ENCODE measurements around the gene XKR7.

Gene XKR7

GRCh38 chr20:31945785-31946184 lies 22.2 kb upstream of the XKR7 start:
- DNase-seq = no peak

DNA sequence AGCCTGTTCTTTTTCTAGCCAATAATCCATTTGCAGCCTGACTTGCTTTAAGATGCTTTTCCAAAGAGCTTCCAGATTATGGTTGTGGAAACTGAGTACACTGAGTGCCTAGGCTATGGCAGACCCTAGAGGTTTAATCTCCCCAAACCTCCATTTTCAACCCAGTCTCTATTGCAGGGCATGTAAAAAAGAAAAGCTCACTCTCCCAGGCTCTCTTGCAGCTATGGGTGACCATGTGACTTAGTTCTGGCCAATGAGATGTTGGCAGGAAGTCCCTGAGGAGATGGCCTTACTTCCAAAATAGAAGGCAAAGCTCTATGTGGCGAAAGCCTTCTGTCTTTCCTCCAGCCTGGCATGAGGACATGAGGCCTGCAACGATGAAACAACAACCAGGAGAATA lies 19.9 kb upstream of the XKR7 start:
- no peak for DNase-seq

- no peak for DNase-seq
Measured at GRCh38 chr20:31949877-31950646, 17.9 kb upstream of the XKR7 start.

DNA sequence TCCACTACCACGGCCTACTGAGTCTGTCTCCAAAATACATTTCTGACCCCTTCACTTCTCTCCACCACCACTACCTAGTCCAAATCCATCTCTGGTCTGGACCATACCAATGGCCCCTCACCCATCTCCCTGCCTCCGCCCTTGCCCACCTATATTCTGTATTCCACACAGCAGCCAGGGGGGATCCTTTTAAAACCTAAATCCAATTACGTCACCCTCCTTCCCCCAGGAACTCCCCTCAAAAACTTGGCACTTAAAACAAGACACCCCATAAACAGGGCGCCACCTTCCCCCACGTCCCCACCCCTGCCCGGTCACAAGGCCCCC lies 16.8 kb upstream of the XKR7 start:
- no peak for DNase-seq

DNA sequence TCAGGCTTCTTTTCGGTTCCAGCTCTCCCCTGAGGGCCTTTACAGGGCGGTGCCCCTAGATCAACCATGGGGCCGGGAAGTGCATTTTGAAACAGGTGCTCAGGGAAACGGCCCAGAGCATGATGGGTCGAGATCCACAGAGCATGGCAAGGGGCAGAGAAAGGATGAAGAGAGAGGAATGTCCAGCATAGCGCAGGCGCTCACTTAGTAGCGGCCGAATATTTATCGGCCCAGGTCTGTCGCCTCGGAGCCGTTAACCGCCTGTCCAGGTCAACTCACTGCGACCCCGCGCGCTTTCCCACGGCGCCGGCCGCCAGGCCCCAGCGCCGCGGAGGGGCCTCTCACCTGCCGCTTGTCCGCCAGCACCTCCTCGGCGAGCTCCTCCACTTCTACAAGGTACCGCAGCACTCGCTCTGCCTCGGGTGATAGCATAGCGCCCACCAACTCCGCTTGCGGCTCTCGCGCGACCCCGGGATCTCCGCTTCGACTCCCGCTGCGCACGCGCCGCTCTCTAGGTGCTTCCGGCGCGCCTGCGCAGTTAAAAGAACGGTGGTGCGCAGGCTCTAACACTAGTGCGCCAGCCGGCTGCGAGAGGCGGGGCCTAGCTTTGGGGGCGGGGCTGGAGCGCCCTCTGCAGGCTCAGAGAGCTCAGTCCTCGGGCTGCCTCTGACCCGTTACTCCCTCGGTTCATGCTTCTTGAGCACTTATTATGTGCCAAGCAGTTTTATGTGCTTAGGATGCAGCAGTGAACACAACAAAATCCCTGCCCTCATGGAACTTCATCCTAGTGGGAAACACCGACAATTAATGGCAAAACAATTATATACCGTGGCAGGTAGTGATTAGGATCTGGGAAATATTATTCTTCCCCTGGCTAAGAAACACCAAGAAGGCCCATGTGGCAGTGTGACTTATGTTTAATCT lies 16.2 kb upstream of the XKR7 start, which contains the start of gene PDRG1:
Gene PDRG1, minus strand, starts transcription at position 517 of the 924 bp plus-strand sequence. Its CDS starts 85 bp downstream, at position 432.
- DNase-seq = peak; percentile 87

GRCh38 chr20:31953556-31954148 lies 14.3 kb upstream of the XKR7 start:
- DNase-seq = no peak

DNA sequence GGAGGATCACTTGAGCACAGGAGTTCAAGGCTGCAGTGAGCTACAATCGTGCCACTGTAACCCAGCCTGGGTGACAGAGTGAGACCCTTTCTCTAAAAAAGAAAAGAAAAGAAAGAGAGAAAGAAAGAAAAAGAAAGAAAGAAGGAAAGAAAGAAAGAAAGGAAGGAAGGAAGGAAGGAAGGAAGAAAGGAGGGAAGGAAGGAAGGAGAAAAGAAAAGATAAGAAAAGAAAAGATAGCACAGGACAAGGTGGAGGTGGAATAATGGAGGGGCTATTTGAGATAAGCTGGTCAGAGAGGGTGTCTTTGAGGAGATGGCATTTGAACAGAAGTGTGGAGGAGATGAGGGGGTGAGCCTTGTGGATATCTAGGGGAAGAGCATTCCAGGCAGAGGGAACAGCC lies 13.5 kb upstream of the XKR7 start:
- no peak for DNase-seq

- no peak for DNase-seq
Measured at GRCh38 chr20:31956556-31957526, 11.1 kb upstream of the XKR7 start.

GRCh38 chr20:31962761-31963160 lies 5.2 kb upstream of the XKR7 start:
- DNase-seq = no peak

- DNase-seq = no peak
Measured at GRCh38 chr20:31963889-31964288, 4.1 kb upstream of the XKR7 start.

DNA sequence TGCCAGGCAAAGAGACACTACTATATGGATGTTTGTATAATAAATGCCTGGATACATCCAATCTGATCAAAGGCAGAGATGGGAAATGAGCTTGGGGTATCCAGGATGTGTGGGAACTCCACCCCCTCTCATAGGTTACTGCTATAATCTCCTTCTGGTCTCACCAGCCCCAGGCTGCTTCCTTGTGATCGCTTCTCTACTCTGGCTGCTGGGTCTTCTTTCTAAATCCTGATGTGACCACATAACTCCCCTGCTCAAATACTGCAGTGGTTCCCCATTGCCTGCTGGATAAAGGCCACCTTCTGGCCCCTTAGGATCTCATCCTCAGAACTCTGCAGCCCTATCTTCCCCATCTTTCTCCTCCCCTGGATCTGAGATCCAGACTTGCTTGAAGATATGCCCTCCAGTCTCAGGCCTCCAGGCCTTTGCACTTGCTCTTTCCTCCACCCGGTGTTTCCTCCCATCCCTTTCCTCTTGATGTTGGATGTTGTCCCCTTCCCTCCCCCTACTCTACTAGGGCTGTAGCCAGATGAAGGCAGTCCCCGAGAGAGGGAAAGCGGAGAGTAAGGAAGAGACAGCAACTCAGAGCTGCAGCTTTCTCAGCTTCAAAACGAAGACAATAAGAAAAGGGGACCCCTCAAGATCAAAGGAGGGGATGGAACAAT lies 828 bp upstream of the XKR7 start:
- no peak for DNase-seq

DNA sequence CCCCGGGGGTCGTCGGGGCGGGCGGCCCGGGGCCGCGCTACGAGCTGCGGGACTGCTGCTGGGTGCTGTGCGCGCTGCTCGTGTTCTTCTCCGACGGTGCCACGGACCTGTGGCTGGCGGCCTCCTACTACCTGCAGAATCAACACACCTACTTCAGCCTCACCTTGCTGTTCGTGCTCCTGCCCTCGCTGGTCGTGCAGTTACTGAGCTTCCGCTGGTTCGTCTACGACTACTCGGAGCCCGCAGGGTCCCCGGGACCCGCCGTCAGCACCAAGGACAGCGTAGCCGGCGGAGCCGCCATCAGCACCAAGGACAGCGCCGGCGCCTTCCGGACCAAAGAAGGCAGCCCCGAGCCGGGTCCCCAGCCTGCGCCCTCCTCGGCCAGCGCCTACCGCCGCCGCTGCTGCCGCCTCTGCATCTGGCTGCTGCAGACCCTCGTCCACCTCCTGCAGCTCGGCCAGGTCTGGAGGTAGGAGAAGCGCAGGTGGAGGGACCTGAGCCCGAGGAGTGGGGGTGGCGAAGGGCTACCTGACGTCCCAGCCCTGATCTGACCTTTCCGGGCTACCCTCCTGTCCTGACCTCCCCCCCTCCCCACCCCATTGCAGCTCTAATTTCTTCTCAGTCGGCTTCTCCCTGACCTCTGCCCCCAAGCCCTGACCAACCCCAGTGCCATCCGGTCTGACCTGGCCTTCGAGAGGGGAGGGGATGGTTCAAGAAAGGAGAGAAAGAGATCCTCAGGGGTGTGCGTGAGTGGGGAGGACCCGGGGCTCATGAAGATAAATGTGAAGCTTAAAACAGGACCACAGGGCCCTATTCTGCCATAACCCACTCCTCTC lies 558 bp downstream of the XKR7 start:
- no peak for DNase-seq

DNA sequence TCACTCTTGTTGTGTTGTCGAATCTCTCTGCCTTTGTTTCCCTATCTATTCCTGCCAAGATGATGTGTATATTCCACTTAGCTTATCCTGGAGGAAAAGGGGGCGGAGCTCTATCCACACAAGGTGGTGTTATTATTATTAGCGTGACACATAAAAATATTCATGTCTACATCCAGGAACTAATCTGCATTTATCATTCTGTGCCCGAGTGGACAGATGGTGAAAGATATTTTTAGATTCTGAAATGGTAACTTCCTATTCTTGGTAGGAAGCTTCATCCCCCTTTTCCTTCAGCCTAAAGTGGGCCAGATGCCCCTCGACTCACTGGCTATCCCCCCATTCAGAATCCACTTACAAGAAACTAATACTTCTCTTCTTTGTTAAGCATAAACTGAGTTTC lies 2.0 kb downstream of the XKR7 start:
- no peak for DNase-seq

DNA sequence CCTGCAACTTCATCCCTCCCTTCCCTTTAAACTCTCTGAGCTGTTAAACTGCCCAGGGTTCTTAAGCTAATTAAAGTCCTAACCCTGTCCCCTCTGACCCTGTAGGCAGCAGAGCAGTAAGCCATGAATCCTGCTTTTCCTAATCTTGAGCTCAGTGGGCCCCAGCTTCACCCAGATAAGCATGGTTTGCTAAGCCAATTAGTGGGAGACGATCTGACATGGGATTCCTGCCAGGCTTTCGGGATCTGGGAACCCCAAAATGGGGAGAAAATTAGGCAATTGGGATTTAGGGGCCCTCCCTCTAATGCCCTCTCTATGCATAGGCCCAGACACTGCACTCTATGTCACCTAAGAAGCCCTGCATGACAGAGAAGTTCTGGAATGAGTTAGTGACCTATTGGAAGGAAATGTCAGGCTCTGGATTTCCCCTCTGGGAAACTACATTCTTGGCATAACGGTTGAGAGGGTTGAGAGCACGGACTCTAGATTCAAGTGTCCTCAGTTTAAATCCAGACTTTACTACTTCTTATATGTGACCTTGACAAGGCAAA lies 4.6 kb downstream of the XKR7 start:
- DNase-seq = no peak

DNA sequence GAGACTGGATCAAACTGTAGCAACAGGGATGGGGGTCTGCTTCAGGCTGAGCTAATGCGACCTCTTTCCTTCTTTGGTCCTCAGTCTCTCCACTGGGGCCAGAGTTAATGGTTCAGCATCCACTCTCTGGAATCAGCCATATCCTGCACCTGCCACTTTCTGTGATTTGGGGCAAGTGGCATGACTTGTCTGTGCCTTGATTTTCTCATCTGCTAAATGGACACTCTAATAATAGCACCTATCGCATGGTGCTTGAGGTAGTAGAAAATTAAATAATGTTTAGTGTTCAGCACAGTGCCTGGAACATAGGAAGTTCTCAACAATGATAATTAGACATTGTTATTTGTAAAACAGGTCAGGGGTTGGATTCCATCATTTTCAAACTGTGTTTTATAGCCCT lies 6.3 kb downstream of the XKR7 start:
- no peak for DNase-seq

DNA sequence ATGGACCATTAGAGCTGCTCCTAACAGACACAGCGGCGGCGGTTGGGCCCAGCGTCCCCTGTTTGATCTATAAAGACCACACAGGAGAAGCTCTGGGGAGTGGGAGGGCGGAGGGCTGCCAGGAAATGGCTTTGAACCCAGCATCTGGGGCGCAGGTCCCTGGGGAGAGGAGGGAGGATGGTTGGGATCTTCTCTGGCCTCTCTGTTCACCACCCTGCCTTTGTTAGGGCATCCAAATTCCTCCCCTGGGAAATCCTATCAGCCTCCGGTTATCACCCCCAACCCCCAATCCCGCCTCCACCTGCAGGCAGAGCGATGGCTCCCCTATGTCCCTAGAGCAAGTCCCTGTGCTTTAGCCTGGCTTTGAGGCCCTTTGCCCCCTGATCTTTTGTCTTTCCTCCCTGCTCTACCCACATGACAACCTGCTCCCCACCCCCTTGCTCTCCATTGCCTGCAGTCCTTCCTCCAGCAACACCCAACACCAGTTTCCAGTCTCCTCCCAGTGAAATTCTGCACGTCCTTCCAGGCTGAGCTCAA lies 7.1 kb downstream of the XKR7 start:
- DNase-seq = no peak

- no peak for DNase-seq
Measured at GRCh38 chr20:31975874-31976273, 7.9 kb downstream of the XKR7 start.

DNA sequence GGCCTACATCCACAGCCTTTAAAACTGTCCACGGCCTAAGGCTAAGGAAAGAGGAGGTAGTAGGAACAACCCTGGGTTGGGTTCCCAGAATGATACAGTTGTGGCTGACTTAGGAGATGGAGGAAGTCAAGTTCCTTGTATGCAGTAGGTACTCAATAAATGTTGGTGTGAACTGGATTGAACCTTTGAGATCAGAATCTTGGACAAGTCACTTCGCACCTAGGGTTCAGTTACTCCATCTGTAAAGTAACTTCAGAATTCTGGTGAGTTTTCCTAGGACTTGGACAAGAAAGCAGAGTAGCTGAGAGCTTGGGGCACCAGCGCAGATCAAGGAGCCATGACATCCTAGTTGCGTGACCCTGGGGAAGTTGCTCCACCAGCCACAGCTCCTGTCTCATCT lies 9.1 kb downstream of the XKR7 start:
- DNase-seq = no peak

GRCh38 chr20:31979713-31980426 lies 11.9 kb downstream of the XKR7 start:
- DNase-seq = no peak

DNA sequence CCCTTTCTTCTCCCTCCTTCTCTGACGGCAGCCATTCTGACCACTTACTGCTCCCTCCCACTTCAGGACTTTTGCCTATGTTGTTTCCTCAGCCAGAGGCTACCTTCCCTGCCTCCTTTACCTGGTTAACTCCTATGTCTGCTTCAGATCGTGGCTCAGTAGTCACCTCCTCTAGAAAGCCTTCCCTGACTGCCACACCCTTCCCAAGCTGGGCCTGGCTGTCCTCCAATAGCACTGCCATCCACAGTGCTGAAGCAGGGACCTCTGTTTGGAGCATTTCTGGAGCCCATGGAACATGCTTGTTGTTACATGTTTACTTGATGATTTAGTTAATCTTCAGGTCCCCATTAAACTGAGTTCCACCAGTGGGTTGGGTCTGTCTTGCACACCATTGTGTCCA lies 13.8 kb downstream of the XKR7 start:
- no peak for DNase-seq

Data from DMS153 (cell line).